A673 (cell line): Measurements from ENCODE around the gene ZNF398. TPM values are rescaled to one million over a fixed set of nuclear protein-coding genes. Genes with fewer than 3 reads are reported as not detected.

Experiments
- BruUV-seq: library from RNA; stranded (reverse); fragments of 400-500 nt; replicated peaks from 2 replicates; lab custom pipeline; 2021; lab: Mats Ljungman, UMichigan
- CTCF ChIA-PET: fragments of 300-600 bp; sonication (Branson Sonifier 250); formaldehyde crosslinking; loops from one replicate; lab custom pipeline; 2022; ENCODE audit warnings: antibody characterized with exemption; lab: Charles Lee
- POLR2A ChIA-PET: fragments of 300-600 bp; sonication (Branson Sonifier 250); formaldehyde crosslinking; loops from one replicate; lab custom pipeline; 2022; ENCODE audit warnings: antibody characterized with exemption; ENCODE audit not compliant: low non-redundant PET; lab: Charles Lee
- DNase-seq: peaks from one replicate; pipeline ENCODE4 v3.0.0-alpha.2; 2015; ENCODE audit warnings: low spot score
- H3K27ac ChIP-seq: fragments of 200-600 bp; sonication (generic); 2 replicates; pipeline ENCODE4 v1.5.1; 2016; ENCODE audit warnings: mixed run types, low read depth, mild to moderate bottlenecking, mixed read lengths, antibody characterized with exemption, low read length; ENCODE audit not compliant: poor library complexity, severe bottlenecking
- H3K27me3 ChIP-seq: fragments of 200-600 bp; sonication (generic); replicated peaks from 2 replicates; pipeline ENCODE4 v1.6.1; 2017; ENCODE audit warnings: mixed run types, low read depth, mild to moderate bottlenecking, mixed read lengths, antibody characterized with exemption, low read length; ENCODE audit not compliant: insufficient read depth, poor library complexity
- H3K36me3 ChIP-seq: fragments of 200-600 bp; sonication (generic); 2 replicates; pipeline ENCODE4 v1.6.1; 2016; ENCODE audit warnings: mixed run types, mild to moderate bottlenecking, mixed read lengths, antibody characterized with exemption, low read length; ENCODE audit not compliant: insufficient read depth, poor library complexity, severe bottlenecking
- H3K4me1 ChIP-seq: fragments of 200-600 bp; sonication (generic); 2 replicates; pipeline ENCODE4 v1.6.1; 2017; ENCODE audit warnings: mixed run types, mild to moderate bottlenecking, mixed read lengths, antibody characterized with exemption, low read length; ENCODE audit not compliant: insufficient read depth, poor library complexity, severe bottlenecking
- H3K4me3 ChIP-seq: fragments of 200-600 bp; sonication (generic); 2 replicates; pipeline ENCODE4 v1.5.1; 2016; ENCODE audit warnings: low read depth, mixed run types, mild to moderate bottlenecking, mixed read lengths, low read length; ENCODE audit not compliant: poor library complexity, severe bottlenecking
- H3K9me3 ChIP-seq: fragments of 200-600 bp; sonication (generic); 2 replicates; pipeline ENCODE4 v1.6.1; 2016; ENCODE audit warnings: mixed run types, low read depth, mild to moderate bottlenecking, mixed read lengths, antibody characterized with exemption, low read length; ENCODE audit not compliant: poor library complexity, severe bottlenecking
- CTCF ChIP-seq: fragments of 300-800, 200-600 bp; sonication (generic); conservative IDR thresholded peaks from 2 replicates; pipeline ENCODE4 v1.5.1; 2017; ENCODE audit warnings: low read depth, mild to moderate bottlenecking, antibody characterized with exemption, low read length, moderate library complexity, mixed read lengths
- EZH2 ChIP-seq: fragments of 200-600 bp; sonication (generic); IDR thresholded peaks from 2 replicates; pipeline ENCODE4 v1.6.1; 2017; ENCODE audit warnings: borderline replicate concordance, low read depth, mild to moderate bottlenecking, mixed read lengths, antibody characterized with exemption, low read length; ENCODE audit not compliant: poor library complexity, severe bottlenecking
- intact Hi-C: fragments of 100-400 bp; cut with micrococcal nuclease; formaldehyde crosslinking; loops from one replicate; pipeline ENCODE4 v1.10.0; 2022; ENCODE audit not compliant: unreplicated experiment
- total RNA-seq: library from RNA; stranded (reverse); gene quantifications from 2 replicates; pipeline ENCODE4 v1.2.3, GENCODE V29; 2021

ZNF398 gene
- total RNA-seq, 1 experiment from 2014 or later = 22.3 TPM

- POLR2A ChIA-PET = no interaction called here
- H3K36me3 ChIP-seq = peaks cover 34% of the 10 kb centered on the region
- H3K27me3 ChIP-seq = no peaks in the 10 kb centered on the region
- H3K4me3 ChIP-seq = no peak overlapping the region
- CTCF ChIA-PET = no interaction called here
- TF ChIP-seq CTCF = no peak
- no peak overlapping the region for H3K27ac ChIP-seq
- H3K4me1 ChIP-seq = no peaks in the 10 kb centered on the region
- DNase-seq = no peak
- no TSS peak for BruUV-seq
- H3K9me3 ChIP-seq = no peaks in the 10 kb centered on the region
- intact Hi-C loops = no loop called here
Measured at GRCh38 chr7:149154056-149154455, 6.8 kb downstream of the ZNF398 start.

- no TSS peak for BruUV-seq
- ChIA-PET POLR2A (no interaction called here), CTCF (no interaction called here)
- Histone ChIP-seq H3K27me3 (no peaks in the 10 kb centered on the region), H3K4me1 (no peaks in the 10 kb centered on the region), H3K9me3 (no peaks in the 10 kb centered on the region), H3K4me3 (no peak overlapping the region), H3K27ac (no peak overlapping the region), H3K36me3 (peaks cover 31% of the 10 kb centered on the region)
- intact Hi-C loops = no loop called here
- TF ChIP-seq CTCF (no peak), EZH2 (no peak)
- no peak for DNase-seq
Measured at GRCh38 chr7:149156898-149157297, 9.6 kb downstream of the ZNF398 start.

GRCh38 chr7:149161241-149161848 lies 14.1 kb downstream of the ZNF398 start:
- DNase-seq = no peak
- H3K36me3 ChIP-seq = peaks cover 26% of the 10 kb centered on the region
- no TSS peak for BruUV-seq
- no peak overlapping the region for H3K27ac ChIP-seq
- H3K27me3 ChIP-seq = no peaks in the 10 kb centered on the region
- ChIA-PET POLR2A (no interaction called here), CTCF (no interaction called here)
- H3K4me1 ChIP-seq = no peaks in the 10 kb centered on the region
- TF ChIP-seq CTCF = no peak
- no peaks in the 10 kb centered on the region for H3K9me3 ChIP-seq
- no peak overlapping the region for H3K4me3 ChIP-seq
- intact Hi-C loops = no loop called here
